Pancreas (tissue), 10 donors: ENCODE results near the gene EHD1. TPM values are rescaled to one million over a fixed set of nuclear protein-coding genes. Genes with fewer than 3 reads are reported as not detected.

Experiments used
- ATAC-seq, 4 donors: fragments of 200-7000 bp; cut with Tn5 transposase; one replicate each; pipeline versions ENCODE4 v1.8.0 to v1.9.1; 2020; ENCODE audit warnings: mild to moderate bottlenecking in 4 of 4, moderate library complexity in 4 of 4
- DNase-seq, 6 donors: peaks; one replicate each; pipeline ENCODE4 v3.0.0-alpha.2; 2020
- FAIRE-seq: peaks from 2 replicates; lab custom pipeline; 2012; peaks lifted over from hg19 to GRCh38; lab: Jason Lieb, UNC
- H3K27ac ChIP-seq, 4 donors: fragments of 200-600 bp; sonication (generic); 1 replicate in 3 of 4; 2 replicates in 1 of 4; pipeline versions ENCODE4 v1.5.0 to v1.8.0; 2020
- H3K27me3 ChIP-seq, 4 donors: fragments of 200-600 bp; one replicate each; pipeline ENCODE4 v1.8.0; 2021
- H3K36me3 ChIP-seq, 3 donors: fragments of 200-600 bp; sonication (generic) in 1 of 3; one replicate each; pipeline versions ENCODE4 v1.5.0 to v1.8.0; 2020 to 2021
- H3K4me1 ChIP-seq, 3 donors: fragments of 200-600 bp; one replicate each; pipeline ENCODE4 v1.8.0; 2021
- H3K4me3 ChIP-seq, 4 donors: fragments of 200-600 bp; sonication (generic) in 2 of 4; one replicate each; pipeline versions ENCODE4 v1.5.0 to v1.8.0; 2020 to 2021
- H3K9me3 ChIP-seq, 4 donors: fragments of 200-600 bp; one replicate each; pipeline ENCODE4 v1.8.0; 2021
- WGBS, 2 donors: extraction: QIAGEN DNeasy Blood & Tissue Kit; methylation state at CpG; one replicate each; pipeline ENCODE4 v1.1.7; 2013; 5-methylcytosine and 5-hydroxymethylcytosine counted together
- intact Hi-C, 3 donors: fragments of 100-400 bp; cut with DNase I; formaldehyde crosslinking; loops; one replicate each; pipeline versions ENCODE4 v1.11.1 to v1.14.2; 2022
- polyA plus RNA-seq, 2 donors: library from polyadenylated mRNA; stranded (reverse); fragments of 200-250 nt; gene quantifications; one replicate each; pipeline ENCODE4 v1.2.3, GENCODE V29; 2013
- total RNA-seq, 6 donors: library from RNA; stranded (reverse); fragmentation: NEBNext Ultra II Directional in 4 of 6; extraction: Animal tissue kit (Norgen Biotek cat#: 25700) in 4 of 6; gene quantifications; one replicate each; pipeline versions ENCODE4 v1.2.1 to v1.2.4, GENCODE V29; 2021 to 2023
- TF ChIP-seq, protein P1 (sequence below), 4 donors: fragments of 200-600 bp; sonication (generic) in 3 of 4; IDR thresholded peaks; one replicate each; pipeline versions ENCODE4 v1.5.0 to v1.8.0; 2021; ENCODE audit warnings: antibody characterized with exemption in 4 of 4
- donor health status: healthy with polysubstance abuse.
- donor health status: DM: no; HTN: no; CAD: no; lungs with moderate emphysema.
- donor health status: DM: no; HTN: no; CAD: no.
- donor health status: control.
- donor health status: control.
- donor health status: Bipolar disorder and iron deficiency.
- donor health status: DM: yes; HTN: yes; CAD: no.
- donor health status: DM: no; HTN: no; CAD: no.
- donor health status: DM: no; HTN: no; CAD: no.
- donor health status: DM: yes; HTN: yes; CAD: no.

EHD1 gene
- total and polyA plus RNA-seq, 8 donors: 10.1 to 22.1 (median 16.8) TPM

DNA sequence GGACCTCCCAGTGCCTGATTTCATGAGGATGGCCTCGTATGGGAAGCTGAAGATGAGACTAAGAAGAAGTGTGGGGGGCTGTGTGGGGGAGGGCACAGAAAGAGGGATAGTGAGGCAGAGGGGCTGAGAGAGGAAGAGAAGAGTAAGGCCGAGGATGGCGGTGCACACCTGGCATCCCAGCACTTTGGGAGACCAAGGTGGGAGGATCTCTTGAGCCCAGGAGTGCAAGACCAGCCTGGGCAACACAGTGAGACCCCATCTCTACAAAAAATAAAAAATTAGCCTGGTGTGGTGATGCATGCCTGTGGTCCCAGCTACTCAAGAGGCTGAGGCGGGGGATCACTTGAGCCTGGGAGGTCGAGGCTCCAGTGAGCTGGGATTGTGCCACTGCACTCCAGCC, 13.5 kb upstream of the EHD1 start:
- WGBS, 2 donors: 50 to 59% methylated on average over 5 of the region's 5 CpGs
- FAIRE-seq: no peak
- no peaks in the 10 kb centered on the region for H3K27me3 ChIP-seq
- TF ChIP-seq, protein P1, sequence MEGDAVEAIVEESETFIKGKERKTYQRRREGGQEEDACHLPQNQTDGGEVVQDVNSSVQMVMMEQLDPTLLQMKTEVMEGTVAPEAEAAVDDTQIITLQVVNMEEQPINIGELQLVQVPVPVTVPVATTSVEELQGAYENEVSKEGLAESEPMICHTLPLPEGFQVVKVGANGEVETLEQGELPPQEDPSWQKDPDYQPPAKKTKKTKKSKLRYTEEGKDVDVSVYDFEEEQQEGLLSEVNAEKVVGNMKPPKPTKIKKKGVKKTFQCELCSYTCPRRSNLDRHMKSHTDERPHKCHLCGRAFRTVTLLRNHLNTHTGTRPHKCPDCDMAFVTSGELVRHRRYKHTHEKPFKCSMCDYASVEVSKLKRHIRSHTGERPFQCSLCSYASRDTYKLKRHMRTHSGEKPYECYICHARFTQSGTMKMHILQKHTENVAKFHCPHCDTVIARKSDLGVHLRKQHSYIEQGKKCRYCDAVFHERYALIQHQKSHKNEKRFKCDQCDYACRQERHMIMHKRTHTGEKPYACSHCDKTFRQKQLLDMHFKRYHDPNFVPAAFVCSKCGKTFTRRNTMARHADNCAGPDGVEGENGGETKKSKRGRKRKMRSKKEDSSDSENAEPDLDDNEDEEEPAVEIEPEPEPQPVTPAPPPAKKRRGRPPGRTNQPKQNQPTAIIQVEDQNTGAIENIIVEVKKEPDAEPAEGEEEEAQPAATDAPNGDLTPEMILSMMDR (IDR thresholded peaks at IDR 0.05): no peak
- DNase-seq: no peak
- peak overlapping the region in 3 of 4 donors; percentile 30 to 52 (median 49) for H3K4me3 ChIP-seq
- H3K4me1 ChIP-seq: peaks cover 9 to 30% (median 19%) of the 10 kb centered on the region in 3 donors
- peaks cover 0 to 9% (median 0%) of the 10 kb centered on the region in 3 donors for H3K36me3 ChIP-seq
- ATAC-seq: no peak
- intact Hi-C loops: loop anchor here in 2 of 3 donors (5.0 to 10.0 kb wide), 3 partner anchors 40 to 107 kb away; no protein-coding TSS in a partner anchor
- H3K9me3 ChIP-seq: no peaks in the 10 kb centered on the region
- H3K27ac ChIP-seq: peak overlapping the region in 3 of 4 donors; percentile 71 to 87 (median 81)

DNA sequence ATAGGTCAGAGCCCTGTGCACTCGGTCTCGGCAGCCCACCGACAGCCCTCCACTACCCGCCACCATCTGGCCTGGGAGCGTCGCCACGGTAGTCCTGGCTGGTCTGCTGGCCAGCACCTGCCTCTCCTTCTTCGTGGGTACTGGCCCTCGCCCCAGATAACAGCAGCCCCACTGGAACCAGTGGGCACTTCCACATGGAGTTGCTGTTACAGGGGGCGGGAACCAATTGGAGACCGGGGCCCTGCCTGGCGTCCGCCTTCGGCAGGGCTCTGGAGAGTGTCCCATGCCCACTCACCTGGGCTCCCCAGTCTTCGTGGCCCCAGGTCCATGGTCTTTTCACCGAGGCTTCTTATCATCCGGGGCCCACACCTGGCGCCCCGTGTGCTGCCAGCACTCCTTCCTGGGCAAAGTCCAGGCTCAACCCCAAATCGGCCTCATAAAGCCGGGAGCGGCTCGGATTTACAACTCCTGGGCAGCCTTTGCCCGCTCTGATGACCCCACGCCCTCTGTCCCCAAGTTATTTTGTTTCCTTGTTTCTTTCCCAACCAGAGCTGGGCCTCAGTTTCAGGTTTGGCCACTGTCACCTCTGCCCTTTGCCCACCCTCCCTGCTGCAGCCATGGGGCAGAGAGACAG, 12.9 kb upstream of the EHD1 start:
- WGBS, 2 donors: 34 to 36% methylated on average over 25 of the region's 25 CpGs
- peak overlapping the region in 2 of 4 donors; percentile 49 to 52 for H3K4me3 ChIP-seq
- TF ChIP-seq, protein P1 (IDR thresholded peaks at IDR 0.05): no peak

DNA sequence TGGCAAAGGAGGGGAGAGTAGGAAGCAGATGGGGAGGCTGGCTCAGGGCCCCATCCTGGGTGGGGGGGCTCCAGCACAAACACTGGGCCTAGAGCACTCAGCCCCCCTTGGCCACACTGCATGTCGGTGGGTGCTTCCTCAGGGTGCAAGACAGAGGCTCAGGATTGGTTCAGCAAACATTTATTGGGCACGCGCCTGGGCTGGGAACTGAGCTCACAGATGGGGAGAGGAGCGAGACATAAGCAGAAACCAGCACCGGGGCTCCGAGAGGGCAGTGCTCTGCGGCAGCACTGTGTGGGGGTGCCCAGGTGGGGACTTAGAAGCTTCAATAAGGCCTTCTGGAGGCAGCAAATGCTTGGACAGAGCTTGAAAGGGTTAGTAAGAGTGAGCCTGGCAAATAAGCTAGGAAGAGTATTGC, 12.1 kb upstream of the EHD1 start:
- WGBS, 2 donors: 82 to 89% methylated on average over 7 of the region's 7 CpGs
- no peaks in the 10 kb centered on the region for H3K36me3 ChIP-seq
- FAIRE-seq (no peak), ATAC-seq (no peak), DNase-seq (no peak)
- intact Hi-C loops: loop anchor here in 2 of 3 donors (5.0 to 10.0 kb wide), 3 partner anchors 38 to 106 kb away; no protein-coding TSS in a partner anchor
- peaks cover 9 to 30% (median 19%) of the 10 kb centered on the region in 3 donors for H3K4me1 ChIP-seq
- H3K27me3 ChIP-seq: no peaks in the 10 kb centered on the region
- no peak overlapping the region for H3K4me3 ChIP-seq
- H3K9me3 ChIP-seq: no peaks in the 10 kb centered on the region
- H3K27ac ChIP-seq: no peak overlapping the region
- TF ChIP-seq, protein P1 (IDR thresholded peaks at IDR 0.05): no peak

More for the DNA sequence above, 12.9 kb upstream of the EHD1 start:
- DNase-seq (no peak), FAIRE-seq (no peak), ATAC-seq (peak in 2 of 4 donors; percentile 1 to 3)
- intact Hi-C loops: loop anchor here in 2 of 3 donors (5.0 to 10.0 kb wide), 3 partner anchors 39 to 107 kb away; no protein-coding TSS in a partner anchor
- H3K36me3 ChIP-seq: peaks cover 0 to 4% (median 0%) of the 10 kb centered on the region in 3 donors
- H3K27ac ChIP-seq: peak overlapping the region in 2 of 4 donors; percentile 33 to 48
- no peaks in the 10 kb centered on the region for H3K27me3 ChIP-seq
- no peaks in the 10 kb centered on the region for H3K9me3 ChIP-seq
- H3K4me1 ChIP-seq: peaks cover 9 to 30% (median 19%) of the 10 kb centered on the region in 3 donors

DNA sequence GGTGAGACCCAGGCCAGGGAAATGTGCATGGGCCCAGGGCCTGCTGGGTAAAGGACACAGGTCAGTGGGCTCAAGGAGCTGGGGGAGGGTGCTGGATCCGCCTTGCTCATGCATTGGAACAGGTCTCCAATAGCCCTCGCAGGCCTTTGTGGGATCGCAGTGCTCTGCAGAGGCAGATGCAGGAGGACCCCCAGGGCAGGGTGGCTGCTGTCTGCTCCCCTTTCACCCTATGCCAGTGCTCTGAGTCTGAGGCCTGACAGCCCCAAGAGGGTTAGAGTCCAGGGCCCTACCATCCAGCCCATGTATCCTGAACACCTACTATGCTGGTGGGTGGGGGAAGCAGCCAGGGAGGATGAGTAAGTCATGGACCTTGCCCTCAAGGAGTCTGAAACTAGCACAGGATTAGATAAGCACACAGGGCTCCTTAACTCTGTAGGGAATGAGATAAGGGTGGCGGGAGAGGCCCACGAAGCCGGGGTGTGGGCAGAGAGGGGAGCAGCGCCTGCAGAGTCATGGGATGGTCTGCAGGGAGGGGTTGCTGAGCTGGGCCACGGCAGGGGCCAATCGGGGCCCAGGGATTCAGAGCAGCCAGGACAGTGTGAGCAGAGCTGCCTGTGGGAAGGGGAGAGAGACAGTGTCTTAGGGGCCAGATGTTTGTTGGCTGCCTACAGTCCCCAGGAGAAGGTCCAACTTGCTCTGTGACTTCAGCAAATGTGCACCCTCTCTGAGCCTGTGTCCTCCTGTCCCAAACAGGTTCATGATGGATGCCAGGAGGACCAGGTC, 10.5 kb upstream of the EHD1 start:
- Histone ChIP-seq H3K36me3 (no peaks in the 10 kb centered on the region), H3K27ac (peak overlapping the region in 1 of 4 donors; percentile 8), H3K27me3 (no peaks in the 10 kb centered on the region), H3K4me3 (no peak overlapping the region), H3K9me3 (no peaks in the 10 kb centered on the region), H3K4me1 (peaks cover 6 to 27% (median 16%) of the 10 kb centered on the region in 3 donors)
- DNase-seq (no peak), ATAC-seq (peak in 2 of 4 donors; percentile 1 to 13), FAIRE-seq (no peak)
- WGBS, 2 donors: 30 to 37% methylated on average over 9 of the region's 9 CpGs
- intact Hi-C loops: no loop called here
- TF ChIP-seq, protein P1 (IDR thresholded peaks at IDR 0.05): no peak
